ENCODE measurements around the gene PLSCR3. TPM values are rescaled to one million over a fixed set of nuclear protein-coding genes. Genes with fewer than 3 reads are reported as not detected.

Gene PLSCR3
- total RNA-seq, 2 donors from 2014 or later, result 8.9 to 10.2 TPM

DNA sequence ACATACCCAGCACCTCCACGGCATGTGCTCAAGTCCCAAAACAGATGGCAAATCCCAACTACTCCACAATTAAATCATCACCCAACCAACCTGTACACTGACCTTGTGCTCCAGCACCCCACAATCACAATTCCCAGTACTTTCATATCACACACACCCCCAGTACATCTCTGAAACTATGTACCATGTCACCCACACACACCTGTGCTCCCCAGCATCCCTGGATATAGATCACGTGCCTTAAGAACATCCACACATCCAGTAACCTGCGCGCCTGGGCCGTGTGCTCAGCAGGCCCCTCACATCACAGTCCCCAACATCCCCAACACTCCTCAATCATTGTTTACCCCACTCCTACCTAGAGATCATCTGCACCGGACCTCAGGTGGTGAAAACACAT is 15.4 kb upstream of the PLSCR3 start:
- intact Hi-C loops (cut with DNase I, micrococcal nuclease), result no loop called here
- ATAC-seq, result no peak
- no peak for DNase-seq

DNA sequence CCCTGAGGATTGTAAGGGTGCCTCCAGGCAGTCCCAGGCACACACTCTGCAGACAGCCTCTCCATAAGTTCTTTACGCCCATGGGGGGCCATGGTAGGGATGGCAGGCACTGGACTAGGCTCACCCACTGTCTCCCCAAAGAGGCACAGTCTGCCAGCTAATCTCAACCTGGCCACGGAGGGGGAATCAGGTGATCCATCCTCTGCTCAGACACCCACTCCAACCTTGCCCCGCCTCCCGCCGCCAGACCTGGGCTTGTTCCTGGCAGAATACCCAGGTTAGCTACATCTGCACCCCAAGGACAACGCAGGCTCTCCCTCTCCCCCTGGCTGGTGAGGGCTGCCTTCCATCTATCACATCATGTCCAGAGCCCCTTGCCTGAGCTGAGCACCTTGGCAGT is 14.5 kb upstream of the PLSCR3 start:
- intact Hi-C loops (cut with DNase I, micrococcal nuclease), result no loop called here
- ATAC-seq (no peak), DNase-seq (no peak)

DNA sequence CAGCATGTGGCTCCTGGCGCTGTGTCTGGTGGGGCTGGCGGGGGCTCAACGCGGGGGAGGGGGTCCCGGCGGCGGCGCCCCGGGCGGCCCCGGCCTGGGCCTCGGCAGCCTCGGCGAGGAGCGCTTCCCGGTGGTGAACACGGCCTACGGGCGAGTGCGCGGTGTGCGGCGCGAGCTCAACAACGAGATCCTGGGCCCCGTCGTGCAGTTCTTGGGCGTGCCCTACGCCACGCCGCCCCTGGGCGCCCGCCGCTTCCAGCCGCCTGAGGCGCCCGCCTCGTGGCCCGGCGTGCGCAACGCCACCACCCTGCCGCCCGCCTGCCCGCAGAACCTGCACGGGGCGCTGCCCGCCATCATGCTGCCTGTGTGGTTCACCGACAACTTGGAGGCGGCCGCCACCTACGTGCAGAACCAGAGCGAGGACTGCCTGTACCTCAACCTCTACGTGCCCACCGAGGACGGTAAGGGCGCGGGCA is 14.0 kb upstream of the PLSCR3 start:
- DNase-seq (peak in 1 of 2 donors; percentile 33), ATAC-seq (no peak)
- intact Hi-C loops (cut with DNase I, micrococcal nuclease), result no loop called here

DNA sequence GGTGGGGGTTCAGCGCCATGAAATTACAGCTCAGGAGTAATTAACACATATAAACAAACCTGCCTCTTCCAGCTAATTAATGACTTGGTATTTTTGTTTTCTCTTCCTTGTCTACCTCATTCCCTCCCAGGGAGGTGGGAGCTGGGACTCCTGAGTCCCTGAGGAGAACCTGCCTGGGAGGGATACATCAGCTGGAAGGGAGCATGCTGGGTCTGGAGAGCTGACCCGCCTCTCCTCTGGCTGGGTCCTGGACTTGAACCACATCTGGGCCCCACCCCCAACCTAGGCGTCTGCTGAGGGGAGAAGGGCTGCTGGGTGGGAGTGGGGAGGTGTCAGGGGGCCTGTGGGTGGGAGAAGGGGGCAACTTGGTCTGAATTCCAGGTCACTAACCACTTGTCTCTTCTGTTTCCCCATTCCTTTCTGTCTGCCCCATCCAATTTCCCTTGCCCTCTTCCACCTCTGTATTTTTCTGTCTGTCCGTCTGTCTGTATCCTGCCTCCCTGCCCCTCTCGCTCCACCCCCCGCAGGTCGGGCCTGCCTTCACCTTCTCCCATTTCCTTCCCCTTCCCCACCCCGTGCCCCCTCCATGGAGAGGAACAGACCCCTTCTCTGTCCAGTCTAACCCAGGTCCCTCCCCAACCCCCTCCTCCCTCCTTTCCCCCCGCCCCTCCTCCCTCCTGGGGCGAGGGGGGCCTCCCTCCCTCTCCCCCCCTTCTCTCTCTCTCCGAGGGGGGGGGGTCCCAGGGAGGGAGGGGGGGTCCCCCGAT is 13.3 kb upstream of the PLSCR3 start, which contains the start of gene NLGN2:
NLGN2 (plus strand) TSS at position 361 of the 767 bp plus-strand sequence. CDS start 411 bp downstream, outside the sequence.
- intact Hi-C loops (cut with DNase I, micrococcal nuclease), result no loop called here
- DNase-seq, result no peak
- ATAC-seq, result no peak

DNA sequence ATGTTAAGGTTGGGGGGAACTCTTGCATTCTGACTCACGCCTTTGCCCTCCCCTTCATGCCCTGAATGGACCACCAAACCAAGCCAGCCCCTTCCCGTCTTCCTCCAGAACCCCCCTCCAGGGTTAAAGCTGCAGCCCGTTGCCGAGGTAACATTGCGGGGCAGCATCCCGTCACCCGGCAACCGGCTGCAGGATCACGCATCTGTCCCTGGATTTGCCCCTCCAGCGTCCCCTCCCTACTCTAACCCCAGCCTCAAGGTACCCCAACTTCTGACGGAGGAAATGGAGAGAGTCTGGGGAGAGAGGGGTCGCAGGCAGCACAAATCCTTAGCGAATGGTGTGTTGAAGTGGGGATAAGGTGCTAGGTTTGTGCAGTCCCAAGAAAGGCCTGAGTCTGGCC is 12.8 kb upstream of the PLSCR3 start:
- DNase-seq (no peak), ATAC-seq (no peak)
- intact Hi-C loops (cut with DNase I, micrococcal nuclease), result no loop called here

DNA sequence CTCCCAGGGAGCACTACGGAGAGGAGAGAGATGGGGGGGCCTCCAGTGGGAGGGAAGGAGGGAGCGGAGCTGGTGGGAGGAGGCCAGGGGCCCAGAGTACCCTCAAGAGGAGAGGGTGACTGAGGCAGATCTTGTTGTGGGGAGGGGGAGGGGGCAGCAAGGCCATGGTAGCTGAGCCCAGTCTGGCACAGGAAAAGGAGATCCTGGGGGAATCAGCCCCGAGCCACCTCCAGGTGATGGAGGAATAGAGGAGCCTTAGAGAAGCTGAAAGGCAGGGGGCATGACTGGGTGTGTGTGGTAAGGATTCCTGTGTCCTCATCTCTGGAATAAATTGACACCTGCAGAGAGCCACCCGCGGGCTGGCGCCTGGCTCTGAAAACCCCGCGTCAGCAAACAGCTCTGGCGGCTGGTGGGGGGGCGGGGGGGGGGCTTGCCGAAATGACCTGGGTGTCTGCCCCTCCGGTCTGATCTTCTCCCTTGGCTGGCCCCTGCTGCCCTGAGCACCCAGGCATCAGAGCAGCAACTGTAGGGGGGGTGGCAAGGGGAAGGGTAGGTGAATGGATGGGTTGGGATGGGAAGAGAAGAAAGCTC is 12.0 kb upstream of the PLSCR3 start:
- intact Hi-C loops (cut with DNase I, micrococcal nuclease), result no loop called here
- ATAC-seq, result no peak
- DNase-seq, result no peak

DNA sequence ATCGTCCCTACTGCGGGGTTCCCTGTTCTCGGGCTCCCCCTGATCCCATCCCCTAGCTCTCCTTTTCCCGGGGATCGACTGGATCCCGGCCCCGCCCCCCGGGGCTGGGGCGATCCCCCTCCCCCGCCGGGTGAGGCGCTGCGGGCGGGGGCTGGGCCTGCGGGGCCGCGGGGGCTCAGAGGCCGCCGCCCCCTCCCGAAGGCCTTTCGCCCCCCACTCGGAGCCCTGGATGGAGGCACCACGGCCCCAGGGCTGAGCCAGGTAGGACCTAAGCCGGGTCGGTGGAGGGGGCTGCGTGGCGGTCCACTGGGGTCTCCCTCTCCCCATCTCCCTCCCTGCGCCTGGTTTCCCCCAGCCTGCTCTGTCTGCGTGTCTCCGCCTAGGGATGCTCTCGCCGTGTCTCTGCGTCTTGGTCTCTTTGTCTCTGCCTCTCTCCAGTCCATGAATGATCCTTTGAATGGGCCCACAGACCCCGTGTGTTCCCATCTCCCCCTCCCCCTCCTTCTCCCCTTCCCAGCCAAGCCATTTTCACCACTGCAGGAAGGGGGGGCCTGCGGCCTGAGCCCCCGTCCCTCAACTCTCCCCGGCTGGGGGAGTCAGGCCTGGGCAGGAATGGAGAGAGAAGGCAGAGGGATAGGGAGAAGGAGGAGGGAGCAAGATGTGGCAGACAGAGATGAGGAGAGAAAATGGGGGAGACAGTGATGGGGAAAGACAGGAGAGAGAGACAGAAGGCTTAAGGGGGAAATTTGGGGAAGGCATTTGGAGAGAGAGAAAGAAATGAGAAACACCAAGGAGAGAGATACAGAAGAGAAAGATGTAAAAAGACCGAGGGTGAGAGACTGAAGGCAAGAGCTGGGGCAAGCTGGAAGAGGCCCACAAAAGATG is 11.3 kb upstream of the PLSCR3 start:
- intact Hi-C loops (cut with DNase I, micrococcal nuclease), result no loop called here
- peak in 1 of 2 donors; percentile 27 for DNase-seq

DNA sequence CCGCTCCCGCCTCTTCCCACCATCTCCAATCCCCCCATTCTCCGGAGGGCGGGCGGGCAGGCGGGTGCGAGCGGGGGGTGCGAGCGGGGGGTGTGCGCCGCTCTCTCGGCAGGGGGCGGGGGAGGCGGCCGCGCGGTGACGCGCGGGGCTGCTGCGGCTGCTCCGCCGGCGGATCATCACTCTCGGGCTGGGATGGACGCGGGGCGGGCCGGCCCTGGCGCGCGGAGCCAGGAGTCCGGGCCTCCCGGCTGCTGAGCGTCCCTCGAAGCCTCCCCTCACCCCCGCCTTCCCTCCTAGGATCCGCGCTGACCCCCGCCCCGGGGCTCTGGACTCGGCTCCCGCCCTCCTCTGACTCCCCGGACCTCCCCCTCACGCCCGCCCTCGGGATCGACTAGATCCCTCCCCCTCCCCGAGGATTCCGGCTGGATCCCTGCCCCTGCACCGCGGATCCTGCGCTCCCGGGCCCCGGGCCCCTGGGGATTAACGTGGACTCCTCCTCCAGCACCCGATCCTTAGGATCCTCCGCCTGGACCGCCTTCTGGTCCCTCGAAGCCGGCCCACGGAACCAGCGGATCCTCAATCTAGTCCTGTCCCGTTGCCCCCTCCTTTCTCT is 10.5 kb upstream of the PLSCR3 start:
- DNase-seq (peak; percentile 52 to 73), ATAC-seq (peak; percentile 12)
- intact Hi-C loops (cut with DNase I, micrococcal nuclease), result no loop called here

More for the DNA sequence above, 11.3 kb upstream of the PLSCR3 start:
- no peak for ATAC-seq

DNA sequence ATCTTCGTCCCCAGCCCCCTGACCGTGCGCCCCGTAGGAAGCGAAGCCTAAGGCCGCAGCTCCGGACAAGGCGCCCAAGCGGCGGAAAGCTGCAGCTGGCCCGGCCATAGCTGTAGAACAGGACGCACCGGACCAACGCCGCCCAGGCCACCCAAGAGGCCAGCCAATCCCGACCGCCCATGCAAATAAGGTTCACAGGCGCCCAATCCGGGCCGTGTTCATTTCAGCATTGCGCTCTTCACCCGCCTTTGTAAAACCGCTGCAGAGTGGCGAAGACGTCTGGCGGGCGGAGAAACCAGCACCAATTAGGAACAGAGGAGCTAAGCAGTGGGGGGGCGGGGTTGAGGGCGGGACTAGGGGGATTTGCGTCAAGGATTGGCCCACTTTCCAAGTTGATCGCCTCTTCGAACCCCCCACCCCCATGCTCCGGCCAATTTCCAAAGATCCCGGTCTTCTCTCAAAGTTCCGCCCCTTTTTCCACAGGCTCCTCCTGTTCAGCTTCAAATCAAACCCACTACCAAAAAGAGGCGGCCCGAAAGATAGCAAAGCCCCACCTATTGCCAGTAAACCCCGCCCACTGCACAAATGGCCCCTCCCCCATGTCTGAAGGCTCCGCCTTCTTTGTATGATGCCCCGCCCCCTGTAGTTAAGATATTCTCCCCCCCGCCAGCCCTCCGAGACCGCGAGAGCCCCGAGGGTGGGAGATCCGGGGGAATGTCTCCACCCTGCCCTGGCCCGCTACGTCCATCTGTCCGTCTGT is 9.8 kb upstream of the PLSCR3 start, which contains the start of gene TMEM256:
TMEM256 (minus strand) TSS at position 121 of the 760 bp plus-strand sequence; CDS start at position 108, 13 bp downstream.
- intact Hi-C loops (cut with DNase I, micrococcal nuclease), result no loop called here
- DNase-seq (peak; percentile 97 to 99), ATAC-seq (peak; percentile 89)

DNA sequence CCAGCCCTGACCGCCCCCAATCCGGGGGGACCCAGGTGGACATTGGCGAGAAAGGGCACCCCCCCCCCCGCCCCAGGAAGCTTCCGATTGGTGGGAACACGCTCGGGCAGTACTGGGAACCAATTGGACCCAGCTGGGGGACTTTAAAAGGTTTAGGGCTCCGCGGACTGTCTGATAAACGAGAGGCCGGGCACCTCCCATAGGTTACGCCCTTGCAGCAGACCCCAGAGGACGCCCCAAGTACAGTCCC is 9.3 kb upstream of the PLSCR3 start:
- peak; percentile 34 for ATAC-seq
- intact Hi-C loops (cut with DNase I, micrococcal nuclease), result no loop called here
- DNase-seq, result no peak

DNA sequence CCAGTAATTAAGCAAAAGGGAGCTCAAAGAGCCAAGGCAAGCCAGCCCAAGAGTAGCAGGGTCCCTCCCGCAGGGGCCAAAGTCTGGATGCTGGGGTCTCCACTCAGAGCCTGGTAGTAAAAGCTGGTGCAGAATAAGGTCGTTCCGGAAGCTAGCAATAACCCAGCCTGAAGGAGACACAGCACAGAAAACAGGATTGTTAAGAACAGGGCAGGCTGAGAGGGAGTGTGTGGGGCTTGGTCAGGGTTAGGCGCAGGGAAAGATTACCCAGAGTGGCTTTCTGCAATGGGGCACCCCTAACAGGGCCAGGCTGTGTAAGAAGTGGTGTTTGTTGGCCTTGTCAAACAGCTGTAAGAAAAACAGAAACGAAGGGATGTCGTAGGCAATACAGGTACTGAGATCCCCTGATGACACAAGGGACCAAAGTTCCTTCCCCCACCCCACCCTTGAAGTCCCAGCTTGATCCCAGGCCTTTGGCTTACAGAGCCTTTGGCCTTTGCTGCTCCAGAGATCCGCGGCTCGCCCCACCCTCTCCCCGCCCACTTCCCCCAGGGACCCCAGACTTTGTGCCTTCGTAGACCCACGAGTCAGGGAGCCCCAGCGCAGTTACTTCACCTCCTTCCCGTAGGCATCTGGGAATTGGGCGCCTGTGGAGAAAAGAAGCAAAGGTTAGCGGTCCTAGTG is 8.9 kb upstream of the PLSCR3 start:
- DNase-seq (peak; percentile 72 to 75), ATAC-seq (peak; percentile 67)
- intact Hi-C loops (cut with DNase I, micrococcal nuclease), result no loop called here

DNA sequence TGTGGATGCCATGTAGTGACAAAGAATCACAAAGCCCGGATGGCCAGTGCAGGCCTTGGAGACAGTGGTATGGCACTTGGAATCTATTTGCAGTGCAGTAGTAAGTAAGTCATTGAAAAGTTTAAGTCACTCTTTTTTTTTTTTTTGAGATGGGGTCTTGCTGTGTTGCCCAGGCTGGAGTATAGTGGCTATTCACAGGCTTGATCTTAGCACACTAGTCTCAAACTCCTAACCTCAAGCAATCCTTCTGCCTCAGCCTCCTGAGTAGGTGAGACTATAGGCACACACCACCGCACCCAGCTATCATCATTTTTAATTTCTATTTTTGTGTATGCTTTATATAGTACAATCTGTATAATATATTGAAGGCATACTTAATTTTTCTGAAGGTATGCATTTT is 4.3 kb upstream of the PLSCR3 start:
- no peak for DNase-seq
- ATAC-seq, result no peak
- intact Hi-C loops (cut with DNase I, micrococcal nuclease), result no loop called here

DNA sequence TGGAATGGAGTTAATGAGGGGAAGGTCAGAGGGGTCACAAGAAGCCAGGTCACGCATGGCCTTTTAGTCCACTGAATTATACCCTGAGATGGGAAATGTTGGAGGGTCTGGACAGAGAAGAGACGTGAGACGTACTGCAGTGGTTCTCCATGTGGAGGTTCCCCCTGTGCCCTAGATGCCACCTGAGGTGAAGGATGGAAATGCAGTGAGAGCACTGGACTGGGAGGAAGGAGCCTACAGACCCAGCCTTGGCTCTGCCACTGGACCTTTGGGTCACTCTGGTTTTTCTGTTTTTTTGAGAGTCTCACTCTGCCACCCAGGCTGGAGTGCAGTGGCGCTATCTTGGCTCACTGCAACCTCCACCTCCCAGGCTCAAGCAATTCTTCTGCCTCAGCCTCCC is 1.8 kb upstream of the PLSCR3 start:
- intact Hi-C loops (cut with DNase I, micrococcal nuclease), result no loop called here
- DNase-seq, result no peak
- ATAC-seq, result no peak

DNA sequence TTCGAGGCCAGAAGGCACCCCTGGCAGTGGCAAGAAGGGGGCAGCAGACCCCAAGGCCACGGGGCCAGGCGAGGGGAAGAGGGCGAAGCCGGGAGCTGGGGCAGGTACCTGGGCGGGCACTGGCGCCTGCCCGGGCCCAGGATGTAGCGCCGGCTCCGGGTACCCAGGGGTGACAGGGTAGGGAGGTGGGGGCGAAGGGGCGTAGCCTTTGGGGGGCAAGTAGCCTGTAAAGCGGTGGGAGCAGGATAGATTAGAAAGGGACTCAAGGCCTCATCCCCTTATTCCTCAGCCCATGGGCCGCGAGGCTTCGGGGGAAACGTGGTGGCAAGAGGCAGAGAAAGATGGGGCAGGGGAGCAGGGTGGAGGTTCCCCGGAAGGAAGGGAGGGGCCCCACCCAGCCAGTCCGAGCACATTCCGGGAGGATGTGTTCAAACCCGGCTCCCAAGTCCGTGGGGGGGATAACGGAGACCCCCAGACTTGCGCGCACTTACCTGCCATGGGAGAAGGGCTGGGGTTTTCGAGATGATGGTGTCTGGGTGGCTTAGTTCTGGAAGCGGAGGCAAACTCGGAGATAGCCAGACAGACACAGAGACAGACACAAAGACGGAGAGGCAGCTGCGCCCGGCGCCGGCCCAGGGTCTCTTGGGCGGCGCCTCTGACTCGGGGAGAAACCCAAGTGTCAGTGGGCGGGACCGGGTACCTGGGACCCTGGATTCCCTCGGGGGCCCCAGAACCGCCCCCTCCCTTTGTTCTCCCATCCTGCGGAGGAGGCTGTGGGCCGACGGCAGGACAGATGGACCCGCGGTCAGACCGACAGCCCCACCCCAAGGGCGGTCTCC is 493 bp downstream of the PLSCR3 start:
- DNase-seq (peak in 1 of 2 donors; percentile 67), ATAC-seq (peak; percentile 31)
- intact Hi-C loops (cut with DNase I, micrococcal nuclease), result no loop called here

DNA sequence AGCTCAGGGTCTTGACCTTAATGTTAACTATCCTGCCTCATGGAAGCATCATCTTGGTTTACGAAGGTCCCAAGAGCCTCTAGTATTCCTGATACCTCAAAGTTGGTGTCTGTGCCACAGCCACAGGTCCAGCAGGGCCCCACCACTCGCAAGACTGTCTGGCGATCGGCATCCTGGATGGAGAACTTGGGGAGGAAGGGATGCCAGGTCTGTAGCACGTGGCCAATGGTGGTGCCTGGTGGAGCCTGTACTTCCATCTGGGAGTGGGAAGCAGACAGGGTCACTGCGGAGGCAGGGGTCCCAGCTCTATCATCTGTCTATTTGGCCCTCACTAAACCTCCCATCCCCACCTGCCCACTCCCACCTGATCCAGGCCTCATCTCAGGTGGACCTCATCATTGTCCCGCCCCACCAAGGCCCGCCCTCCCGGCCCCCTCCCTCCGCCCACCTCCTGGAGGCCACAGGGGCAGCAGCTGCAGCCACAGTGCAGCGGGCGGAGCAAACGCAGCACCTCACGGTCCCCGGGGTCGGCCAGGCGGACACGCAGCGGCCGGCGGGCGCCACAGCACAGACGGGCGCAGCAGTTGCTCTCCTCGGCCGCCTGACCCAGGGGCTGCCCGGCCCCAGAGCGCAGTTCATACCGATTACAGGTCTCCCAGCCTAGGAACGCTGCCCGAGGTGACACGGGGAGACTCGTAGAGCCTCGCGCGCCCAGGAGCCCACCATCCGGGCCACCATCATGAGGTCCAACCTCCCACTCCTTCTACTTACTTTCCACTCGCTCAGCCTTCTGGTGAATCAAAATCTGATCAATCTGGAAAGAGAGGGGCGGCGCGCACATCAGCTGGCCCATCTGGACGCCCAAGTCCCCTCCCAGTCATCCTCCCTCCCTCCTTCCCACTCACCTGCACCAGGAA is 1.4 kb downstream of the PLSCR3 start:
- DNase-seq, result no peak
- intact Hi-C loops (cut with DNase I, micrococcal nuclease), result no loop called here
- ATAC-seq, result no peak

DNA sequence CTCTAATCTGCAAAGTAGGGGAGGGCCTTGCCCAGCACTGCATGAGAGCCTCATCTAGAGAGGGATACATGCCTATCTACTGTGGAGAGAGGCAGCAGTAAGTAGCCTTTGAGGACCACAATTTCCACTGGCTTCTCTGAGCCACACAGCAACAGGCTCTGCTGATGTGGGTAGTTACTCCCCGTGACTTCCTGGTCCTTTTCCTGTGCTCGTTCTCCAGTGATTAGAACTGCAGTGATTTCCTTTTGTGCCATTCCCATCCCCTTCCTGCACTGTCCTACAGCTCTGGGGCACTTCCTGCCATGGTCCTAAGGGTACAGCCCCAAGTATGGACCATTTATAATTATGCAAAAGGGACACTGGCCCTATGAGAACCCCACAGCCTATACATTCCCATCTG is 3.0 kb downstream of the PLSCR3 start:
- no peak for DNase-seq
- no peak for ATAC-seq
- intact Hi-C loops (cut with DNase I, micrococcal nuclease), result no loop called here
